Measurements from ENCODE around the gene DTNB. TPM values are rescaled to one million over a fixed set of nuclear protein-coding genes. Genes with fewer than 3 reads are reported as not detected.

Gene DTNB
- total RNA-seq, 1 donor from 2014 or later, result 17.9 TPM

DNA sequence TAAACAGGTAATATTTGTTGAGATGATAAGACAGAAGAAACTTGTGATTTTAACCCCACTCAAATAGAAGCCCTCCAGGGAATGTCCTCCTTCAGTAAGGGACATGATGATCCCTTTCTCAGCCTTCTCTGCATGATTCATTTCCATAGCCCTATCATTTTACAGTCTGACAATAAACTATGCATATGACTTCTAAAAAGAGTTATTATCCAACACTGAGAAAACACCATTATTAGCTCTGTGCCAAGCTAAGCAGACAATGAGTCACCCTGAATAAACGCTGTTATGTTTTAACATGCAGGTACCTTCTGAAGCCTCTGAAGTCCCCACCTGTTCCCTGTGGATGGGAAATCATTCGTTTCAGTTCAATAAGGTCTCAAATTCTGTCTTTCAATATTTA, 54.7 kb downstream of the DTNB start:
- H3K4me3 ChIP-seq, result no peak overlapping the region
- intact Hi-C loops (cut with DNase I), result loop anchor here (10.0 kb wide), 1 partner anchor 56 kb away; the partner anchor contains the start of gene DTNB
- TF ChIP-seq CTCF (IDR thresholded peaks at IDR 0.05) (no peak), POLR2AphosphoS5 (IDR thresholded peaks at IDR 0.05; ENCODE audit: insufficient read depth in 1 of 2, low read depth in 1 of 2) (peak in 1 of 2 donors; percentile 72)
- DNase-seq (ENCODE audit: extremely low spot score in 2 of 2), result no peak
- H3K9me3 ChIP-seq, result no peaks in the 10 kb centered on the region
- peak overlapping the region; percentile 66 for H3K27ac ChIP-seq
- H3K27me3 ChIP-seq, result no peaks in the 10 kb centered on the region
- no peaks in the 10 kb centered on the region for H3K36me3 ChIP-seq
- H3K4me1 ChIP-seq, result peaks cover 20% of the 10 kb centered on the region

GRCh38 chr2:25617948-25618646, 55.3 kb downstream of the DTNB start:
- no peak for DNase-seq (ENCODE audit: extremely low spot score in 2 of 2)
- TF ChIP-seq POLR2AphosphoS5 (IDR thresholded peaks at IDR 0.05; ENCODE audit: insufficient read depth in 1 of 2, low read depth in 1 of 2), result no peak
- no peak for TF ChIP-seq CTCF (IDR thresholded peaks at IDR 0.05)
- TF ChIP-seq POLR2A (IDR thresholded peaks at IDR 0.05), result no peak
- Histone ChIP-seq H3K4me3 (no peak overlapping the region), H3K27me3 (no peaks in the 10 kb centered on the region), H3K36me3 (no peaks in the 10 kb centered on the region), H3K27ac (peak overlapping the region; percentile 66), H3K9me3 (no peaks in the 10 kb centered on the region), H3K4me1 (peaks cover 20% of the 10 kb centered on the region)
- intact Hi-C loops (cut with DNase I), result loop anchor here (10.0 kb wide), 1 partner anchor 57 kb away; the partner anchor contains the start of gene DTNB

GRCh38 chr2:25615920-25616319, 57.5 kb downstream of the DTNB start:
- no peaks in the 10 kb centered on the region for H3K9me3 ChIP-seq
- TF ChIP-seq POLR2AphosphoS5 (IDR thresholded peaks at IDR 0.05; ENCODE audit: insufficient read depth in 1 of 2, low read depth in 1 of 2) (no peak), POLR2A (IDR thresholded peaks at IDR 0.05) (no peak), CTCF (IDR thresholded peaks at IDR 0.05) (no peak)
- no peak overlapping the region for H3K27ac ChIP-seq
- H3K4me3 ChIP-seq, result no peak overlapping the region
- peaks cover 20% of the 10 kb centered on the region for H3K4me1 ChIP-seq
- no peaks in the 10 kb centered on the region for H3K27me3 ChIP-seq
- H3K36me3 ChIP-seq, result no peaks in the 10 kb centered on the region
- DNase-seq (ENCODE audit: extremely low spot score in 2 of 2), result no peak
- intact Hi-C loops (cut with DNase I), result loop anchor here (10.0 kb wide), 1 partner anchor 59 kb away; the partner anchor contains the start of gene DTNB

GRCh38 chr2:25615386-25615785, 58.0 kb downstream of the DTNB start:
- intact Hi-C loops (cut with DNase I), result loop anchor here (10.0 kb wide), 1 partner anchor 59 kb away; the partner anchor contains the start of gene DTNB
- DNase-seq (ENCODE audit: extremely low spot score in 2 of 2), result no peak
- H3K27me3 ChIP-seq, result no peaks in the 10 kb centered on the region
- TF ChIP-seq CTCF (IDR thresholded peaks at IDR 0.05), result no peak
- no peak for TF ChIP-seq POLR2A (IDR thresholded peaks at IDR 0.05)
- TF ChIP-seq POLR2AphosphoS5 (IDR thresholded peaks at IDR 0.05; ENCODE audit: insufficient read depth in 1 of 2, low read depth in 1 of 2), result no peak
- no peaks in the 10 kb centered on the region for H3K36me3 ChIP-seq
- H3K4me1 ChIP-seq, result peaks cover 20% of the 10 kb centered on the region
- no peak overlapping the region for H3K4me3 ChIP-seq
- H3K9me3 ChIP-seq, result no peaks in the 10 kb centered on the region
- no peak overlapping the region for H3K27ac ChIP-seq

GRCh38 chr2:25614711-25615110, 58.7 kb downstream of the DTNB start:
- Histone ChIP-seq H3K9me3 (no peaks in the 10 kb centered on the region), H3K4me1 (peaks cover 20% of the 10 kb centered on the region), H3K36me3 (no peaks in the 10 kb centered on the region), H3K4me3 (no peak overlapping the region), H3K27ac (no peak overlapping the region), H3K27me3 (no peaks in the 10 kb centered on the region)
- no peak for DNase-seq (ENCODE audit: extremely low spot score in 2 of 2)
- no peak for TF ChIP-seq POLR2AphosphoS5 (IDR thresholded peaks at IDR 0.05; ENCODE audit: insufficient read depth in 1 of 2, low read depth in 1 of 2)
- no peak for TF ChIP-seq CTCF (IDR thresholded peaks at IDR 0.05)
- TF ChIP-seq POLR2A (IDR thresholded peaks at IDR 0.05), result no peak
- intact Hi-C loops (cut with DNase I), result loop anchor here (10.0 kb wide), 1 partner anchor 60 kb away; the partner anchor contains the start of gene DTNB

Measured in vagina (tissue), 2 donors.